Measurements from ENCODE around the gene LINC01488. TPM values are rescaled to one million over a fixed set of nuclear protein-coding genes. Genes with fewer than 3 reads are reported as not detected.

The LINC01488 gene
- total and polyA plus RNA-seq, 2 of the 13 experiments (the other 11 are each of a cell fraction or from before 2014, with no cell fraction given): 0.26 to 0.58 TPM

- Histone ChIP-seq H3K4me2 (ENCODE audit: low read depth, low read length) (no peak overlapping the region), H2AFZ (ENCODE audit: low read length) (no peak overlapping the region), H3K9me3 (ENCODE audit: low read length) (peaks cover 12% of the 10 kb centered on the region), H4K20me1 (ENCODE audit: insufficient read depth, low read length) (no peaks in the 10 kb centered on the region), H3K79me2 (ENCODE audit: insufficient read depth, low read length) (no peaks in the 10 kb centered on the region), H3K9ac (ENCODE audit: insufficient read depth, low read depth, low read length) (no peak overlapping the region), H3K27ac (ENCODE audit: extremely low read length, insufficient read depth, low read length) (no peak overlapping the region), H3K27me3 (ENCODE audit: control insufficient read depth in 1 of 2, insufficient read depth in 2 of 2, low read length in 2 of 2) (no peaks in the 10 kb centered on the region), H3K36me3 (replicated peaks in 1 of 2; ENCODE audit: control insufficient read depth in 1 of 2, insufficient read depth in 2 of 2, low read length in 2 of 2) (no peaks in the 10 kb centered on the region), H3K4me3 (replicated peaks in 1 of 3; ENCODE audit: insufficient read depth in 1 of 3, low read depth in 2 of 3, low read length in 3 of 3) (no peak overlapping the region), H3K4me1 (ENCODE audit: insufficient read depth, low read length) (peaks cover 34% of the 10 kb centered on the region)
- no peak for ATAC-seq
- no peak for DNase-seq (ENCODE audit: low spot score)
- in situ Hi-C loops (cut with HindIII; ENCODE audit: extremely low pct_ligation_motif_present, low pct_unique_long_range_greater_than_20kb): no loop called here
- no peak for FAIRE-seq
- TF ChIP-seq ZBTB8A (CRISPR knock-in tag; IDR thresholded peaks at IDR 0.05; ENCODE audit: borderline replicate concordance, low read depth): no peak
- no peak for TF ChIP-seq BRCA1 (CRISPR knock-in tag; IDR thresholded peaks at IDR 0.05)
- no peak for TF ChIP-seq RFX3 (CRISPR knock-in tag; IDR thresholded peaks at IDR 0.05)
- TF ChIP-seq, protein P1, sequence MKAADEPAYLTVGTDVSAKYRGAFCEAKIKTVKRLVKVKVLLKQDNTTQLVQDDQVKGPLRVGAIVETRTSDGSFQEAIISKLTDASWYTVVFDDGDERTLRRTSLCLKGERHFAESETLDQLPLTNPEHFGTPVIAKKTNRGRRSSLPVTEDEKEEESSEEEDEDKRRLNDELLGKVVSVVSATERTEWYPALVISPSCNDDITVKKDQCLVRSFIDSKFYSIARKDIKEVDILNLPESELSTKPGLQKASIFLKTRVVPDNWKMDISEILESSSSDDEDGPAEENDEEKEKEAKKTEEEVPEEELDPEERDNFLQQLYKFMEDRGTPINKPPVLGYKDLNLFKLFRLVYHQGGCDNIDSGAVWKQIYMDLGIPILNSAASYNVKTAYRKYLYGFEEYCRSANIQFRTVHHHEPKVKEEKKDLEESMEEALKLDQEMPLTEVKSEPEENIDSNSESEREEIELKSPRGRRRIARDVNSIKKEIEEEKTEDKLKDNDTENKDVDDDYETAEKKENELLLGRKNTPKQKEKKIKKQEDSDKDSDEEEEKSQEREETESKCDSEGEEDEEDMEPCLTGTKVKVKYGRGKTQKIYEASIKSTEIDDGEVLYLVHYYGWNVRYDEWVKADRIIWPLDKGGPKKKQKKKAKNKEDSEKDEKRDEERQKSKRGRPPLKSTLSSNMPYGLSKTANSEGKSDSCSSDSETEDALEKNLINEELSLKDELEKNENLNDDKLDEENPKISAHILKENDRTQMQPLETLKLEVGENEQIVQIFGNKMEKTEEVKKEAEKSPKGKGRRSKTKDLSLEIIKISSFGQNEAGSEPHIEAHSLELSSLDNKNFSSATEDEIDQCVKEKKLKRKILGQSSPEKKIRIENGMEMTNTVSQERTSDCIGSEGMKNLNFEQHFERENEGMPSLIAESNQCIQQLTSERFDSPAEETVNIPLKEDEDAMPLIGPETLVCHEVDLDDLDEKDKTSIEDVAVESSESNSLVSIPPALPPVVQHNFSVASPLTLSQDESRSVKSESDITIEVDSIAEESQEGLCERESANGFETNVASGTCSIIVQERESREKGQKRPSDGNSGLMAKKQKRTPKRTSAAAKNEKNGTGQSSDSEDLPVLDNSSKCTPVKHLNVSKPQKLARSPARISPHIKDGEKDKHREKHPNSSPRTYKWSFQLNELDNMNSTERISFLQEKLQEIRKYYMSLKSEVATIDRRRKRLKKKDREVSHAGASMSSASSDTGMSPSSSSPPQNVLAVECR (CRISPR knock-in tag; IDR thresholded peaks at IDR 0.05; ENCODE audit: borderline replicate concordance): no peak
- no peak for TF ChIP-seq MTF1 (CRISPR knock-in tag; IDR thresholded peaks at IDR 0.05)
- TF ChIP-seq ZNF747 (CRISPR knock-in tag; IDR thresholded peaks at IDR 0.05; ENCODE audit: borderline replicate concordance): no peak
- no peak for TF ChIP-seq ZNF761 (CRISPR knock-in tag; conservative IDR thresholded peaks at IDR 0.05)
- no peak for TF ChIP-seq ZFP82 (CRISPR knock-in tag; IDR thresholded peaks at IDR 0.05; ENCODE audit: borderline replicate concordance)
- TF ChIP-seq, protein P2, sequence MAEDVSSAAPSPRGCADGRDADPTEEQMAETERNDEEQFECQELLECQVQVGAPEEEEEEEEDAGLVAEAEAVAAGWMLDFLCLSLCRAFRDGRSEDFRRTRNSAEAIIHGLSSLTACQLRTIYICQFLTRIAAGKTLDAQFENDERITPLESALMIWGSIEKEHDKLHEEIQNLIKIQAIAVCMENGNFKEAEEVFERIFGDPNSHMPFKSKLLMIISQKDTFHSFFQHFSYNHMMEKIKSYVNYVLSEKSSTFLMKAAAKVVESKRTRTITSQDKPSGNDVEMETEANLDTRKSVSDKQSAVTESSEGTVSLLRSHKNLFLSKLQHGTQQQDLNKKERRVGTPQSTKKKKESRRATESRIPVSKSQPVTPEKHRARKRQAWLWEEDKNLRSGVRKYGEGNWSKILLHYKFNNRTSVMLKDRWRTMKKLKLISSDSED (CRISPR knock-in tag; IDR thresholded peaks at IDR 0.05): no peak
- no peak for TF ChIP-seq RELA (CRISPR knock-in tag; IDR thresholded peaks at IDR 0.05)
- no peak for TF ChIP-seq PPARG (CRISPR knock-in tag; conservative IDR thresholded peaks at IDR 0.05)
- TF ChIP-seq ZBTB25 (CRISPR knock-in tag; IDR thresholded peaks at IDR 0.05): no peak
- no TSS peak for BruUV-seq (replicated peaks)
- CTCF ChIA-PET (ENCODE audit: low intra/inter-chr PET ratio, low total read pairs): no interaction called here
- intact Hi-C loops (cut with micrococcal nuclease; ENCODE audit: unreplicated experiment): no loop called here
- WGBS (ENCODE audit: low lambda C conversion rate): 90% methylated on average over 15 of the region's 24 CpGs
- POLR2A ChIA-PET: no interaction called here
These were observed 5.5 kb upstream of the LINC01488 start for GRCh38 chr11:69475866-69476471.
